ENCODE data around the gene TTC28. TPM values are rescaled to one million over a fixed set of nuclear protein-coding genes. Genes with fewer than 3 reads are reported as not detected.
A peak's percentile ranks its signal among the peaks of the same experiment; 100 is the strongest.

Gene TTC28
- total and polyA plus RNA-seq, 2 donors (not counting 1 experiment from before 2014, with no cell fraction given): 8.2 to 31.4 TPM

DNA sequence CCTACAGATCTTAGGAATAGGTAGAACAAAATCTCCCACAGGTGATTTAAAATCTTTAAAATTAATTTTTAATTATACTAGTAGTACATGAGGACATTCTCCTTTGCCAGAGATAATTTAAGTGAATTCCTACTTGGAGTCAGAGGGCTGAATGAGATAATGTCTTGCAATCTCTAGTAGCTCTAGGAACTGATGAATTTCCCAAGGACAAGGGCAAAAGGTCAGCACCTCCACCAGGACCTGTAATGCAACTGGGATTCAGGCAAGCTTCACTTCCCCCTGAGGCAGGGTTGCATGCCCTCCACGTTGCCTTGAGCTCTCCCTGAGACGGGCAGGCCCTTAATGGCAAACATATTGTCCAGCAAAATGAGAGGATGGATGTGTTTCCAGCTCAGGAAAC, 430.2 kb downstream of the TTC28 start:
- H3K4me2 ChIP-seq (ENCODE audit: extremely low read depth, insufficient read depth, low read length): no peak overlapping the region

DNA sequence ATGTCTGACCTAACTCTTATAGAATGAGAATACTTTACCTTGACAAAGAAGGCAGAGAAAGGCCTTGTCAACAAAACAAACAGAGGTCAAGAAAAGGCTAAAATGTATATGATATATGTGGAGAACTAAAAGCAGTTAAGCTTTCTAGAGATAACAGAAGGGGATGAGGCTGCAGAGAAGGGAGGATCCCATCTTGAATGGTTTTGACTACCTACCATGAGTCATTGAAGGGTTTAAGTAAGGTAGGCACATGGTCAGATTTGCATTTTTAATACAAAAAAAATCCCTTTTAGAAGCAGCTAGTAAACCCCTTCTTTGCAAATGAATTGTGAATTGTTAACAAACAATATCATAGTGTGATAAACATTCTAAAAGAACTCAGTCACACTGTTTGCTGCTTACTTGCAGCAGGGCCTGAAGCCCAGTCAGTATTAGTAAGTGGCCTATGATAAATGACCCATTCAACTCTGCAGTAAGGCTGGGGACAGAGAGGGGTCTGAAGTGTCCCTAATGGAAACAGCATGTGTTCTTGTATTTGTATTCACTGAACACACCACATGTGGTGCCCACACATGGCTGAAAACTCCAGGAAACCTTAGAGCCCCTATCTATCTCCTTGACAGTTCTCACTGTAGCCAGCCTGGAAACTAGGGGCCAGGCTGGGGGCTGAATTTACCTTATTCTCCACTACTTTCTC, 431.8 kb downstream of the TTC28 start:
- H3K27me3 ChIP-seq (ENCODE audit: control insufficient read depth, insufficient read depth, low read length): no peaks in the 10 kb centered on the region
- H3K4me1 ChIP-seq (ENCODE audit: control insufficient read depth, extremely low read depth, insufficient read depth, low read length): peaks cover 2% of the 10 kb centered on the region
- no peaks in the 10 kb centered on the region for H3K36me3 ChIP-seq (ENCODE audit: control insufficient read depth, insufficient read depth, low read length)
- no peak overlapping the region for H3K9ac ChIP-seq (ENCODE audit: insufficient read depth, low read length)
- TF ChIP-seq CTCF (conservative IDR thresholded peaks at IDR 0.05 in 1 of 2, IDR thresholded peaks at IDR 0.05 in 1 of 2; ENCODE audit: low read depth in 1 of 2, low read length in 2 of 2): no peak
- TF ChIP-seq EZH2 (IDR thresholded peaks at IDR 0.05; ENCODE audit: low read length, missing control alignments): no peak
- no peaks in the 10 kb centered on the region for H3K79me2 ChIP-seq (ENCODE audit: control insufficient read depth, insufficient read depth, low read length)
- H3K4me2 ChIP-seq (ENCODE audit: extremely low read depth, insufficient read depth, low read length): no peak overlapping the region
- no peak overlapping the region for H3K27ac ChIP-seq (ENCODE audit: insufficient read depth, low read length)
- peak in 1 of 2 donors; percentile 50 for DNase-seq (ENCODE audit: low read depth in 2 of 2)
- no peak overlapping the region for H2AFZ ChIP-seq (ENCODE audit: low read length)
- H4K20me1 ChIP-seq (ENCODE audit: control insufficient read depth, extremely low read depth, insufficient read depth, low read length): no peaks in the 10 kb centered on the region
- H3K9me3 ChIP-seq (ENCODE audit: control insufficient read depth, insufficient read depth, low read depth, low read length): no peaks in the 10 kb centered on the region
- H3K4me3 ChIP-seq (replicated peaks in 1 of 4; ENCODE audit: control extremely low read depth in 1 of 4, insufficient read depth in 1 of 4, low read depth in 3 of 4, low read length in 4 of 4): no peak overlapping the region

More for the DNA sequence above, 430.2 kb downstream of the TTC28 start:
- DNase-seq (ENCODE audit: low read depth in 2 of 2): no peak
- H3K4me1 ChIP-seq (ENCODE audit: control insufficient read depth, extremely low read depth, insufficient read depth, low read length): peaks cover 2% of the 10 kb centered on the region
- H3K79me2 ChIP-seq (ENCODE audit: control insufficient read depth, insufficient read depth, low read length): no peaks in the 10 kb centered on the region
- H2AFZ ChIP-seq (ENCODE audit: low read length): no peak overlapping the region
- TF ChIP-seq EZH2 (IDR thresholded peaks at IDR 0.05; ENCODE audit: low read length, missing control alignments) (no peak), CTCF (conservative IDR thresholded peaks at IDR 0.05 in 1 of 2, IDR thresholded peaks at IDR 0.05 in 1 of 2; ENCODE audit: low read depth in 1 of 2, low read length in 2 of 2) (no peak)
- no peaks in the 10 kb centered on the region for H4K20me1 ChIP-seq (ENCODE audit: control insufficient read depth, extremely low read depth, insufficient read depth, low read length)
- no peak overlapping the region for H3K4me3 ChIP-seq (replicated peaks in 1 of 4; ENCODE audit: control extremely low read depth in 1 of 4, insufficient read depth in 1 of 4, low read depth in 3 of 4, low read length in 4 of 4)
- no peaks in the 10 kb centered on the region for H3K27me3 ChIP-seq (ENCODE audit: control insufficient read depth, insufficient read depth, low read length)
- H3K9ac ChIP-seq (ENCODE audit: insufficient read depth, low read length): no peak overlapping the region
- H3K36me3 ChIP-seq (ENCODE audit: control insufficient read depth, insufficient read depth, low read length): no peaks in the 10 kb centered on the region
- H3K9me3 ChIP-seq (ENCODE audit: control insufficient read depth, insufficient read depth, low read depth, low read length): no peaks in the 10 kb centered on the region
- H3K27ac ChIP-seq (ENCODE audit: insufficient read depth, low read length): no peak overlapping the region

GRCh38 chr22:28247136-28247535, 432.5 kb downstream of the TTC28 start:
- peaks cover 2% of the 10 kb centered on the region for H3K4me1 ChIP-seq (ENCODE audit: control insufficient read depth, extremely low read depth, insufficient read depth, low read length)
- no peak overlapping the region for H3K4me2 ChIP-seq (ENCODE audit: extremely low read depth, insufficient read depth, low read length)
- H2AFZ ChIP-seq (ENCODE audit: low read length): no peak overlapping the region

More at GRCh38 chr22:28247136-28247535, 432.5 kb downstream of the TTC28 start:
- no peaks in the 10 kb centered on the region for H3K79me2 ChIP-seq (ENCODE audit: control insufficient read depth, insufficient read depth, low read length)
- no peaks in the 10 kb centered on the region for H3K27me3 ChIP-seq (ENCODE audit: control insufficient read depth, insufficient read depth, low read length)
- no peaks in the 10 kb centered on the region for H4K20me1 ChIP-seq (ENCODE audit: control insufficient read depth, extremely low read depth, insufficient read depth, low read length)
- H3K27ac ChIP-seq (ENCODE audit: insufficient read depth, low read length): no peak overlapping the region
- peak in 1 of 2 donors; percentile 47 for DNase-seq (ENCODE audit: low read depth in 2 of 2)
- H3K9ac ChIP-seq (ENCODE audit: insufficient read depth, low read length): no peak overlapping the region
- no peak for TF ChIP-seq CTCF (conservative IDR thresholded peaks at IDR 0.05 in 1 of 2, IDR thresholded peaks at IDR 0.05 in 1 of 2; ENCODE audit: low read depth in 1 of 2, low read length in 2 of 2)
- no peak for TF ChIP-seq EZH2 (IDR thresholded peaks at IDR 0.05; ENCODE audit: low read length, missing control alignments)
- no peaks in the 10 kb centered on the region for H3K36me3 ChIP-seq (ENCODE audit: control insufficient read depth, insufficient read depth, low read length)
- no peaks in the 10 kb centered on the region for H3K9me3 ChIP-seq (ENCODE audit: control insufficient read depth, insufficient read depth, low read depth, low read length)
- H3K4me3 ChIP-seq (replicated peaks in 1 of 4; ENCODE audit: control extremely low read depth in 1 of 4, insufficient read depth in 1 of 4, low read depth in 3 of 4, low read length in 4 of 4): no peak overlapping the region
